Measurements from ENCODE around the gene ATE1.

DNA sequence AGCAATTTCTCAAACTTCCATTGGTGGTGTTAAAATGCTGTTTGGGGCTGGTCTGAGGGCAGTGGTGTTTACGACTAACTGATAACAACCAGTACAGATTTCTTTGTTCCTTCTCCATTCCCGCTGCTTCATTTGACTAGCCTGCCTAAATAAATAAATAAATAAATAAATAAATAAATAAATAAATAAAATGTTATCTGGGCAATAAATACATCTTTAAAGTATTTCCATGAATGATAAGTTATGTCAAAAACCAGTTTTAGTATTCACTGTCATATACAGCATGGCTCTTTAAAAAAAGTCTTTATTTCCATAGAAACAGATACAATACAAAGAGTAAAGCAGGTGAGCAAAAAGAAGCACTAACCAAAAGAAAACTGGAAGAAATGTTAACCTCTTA, 81.3 kb downstream of the ATE1 start:
- TF ChIP-seq, protein P1, sequence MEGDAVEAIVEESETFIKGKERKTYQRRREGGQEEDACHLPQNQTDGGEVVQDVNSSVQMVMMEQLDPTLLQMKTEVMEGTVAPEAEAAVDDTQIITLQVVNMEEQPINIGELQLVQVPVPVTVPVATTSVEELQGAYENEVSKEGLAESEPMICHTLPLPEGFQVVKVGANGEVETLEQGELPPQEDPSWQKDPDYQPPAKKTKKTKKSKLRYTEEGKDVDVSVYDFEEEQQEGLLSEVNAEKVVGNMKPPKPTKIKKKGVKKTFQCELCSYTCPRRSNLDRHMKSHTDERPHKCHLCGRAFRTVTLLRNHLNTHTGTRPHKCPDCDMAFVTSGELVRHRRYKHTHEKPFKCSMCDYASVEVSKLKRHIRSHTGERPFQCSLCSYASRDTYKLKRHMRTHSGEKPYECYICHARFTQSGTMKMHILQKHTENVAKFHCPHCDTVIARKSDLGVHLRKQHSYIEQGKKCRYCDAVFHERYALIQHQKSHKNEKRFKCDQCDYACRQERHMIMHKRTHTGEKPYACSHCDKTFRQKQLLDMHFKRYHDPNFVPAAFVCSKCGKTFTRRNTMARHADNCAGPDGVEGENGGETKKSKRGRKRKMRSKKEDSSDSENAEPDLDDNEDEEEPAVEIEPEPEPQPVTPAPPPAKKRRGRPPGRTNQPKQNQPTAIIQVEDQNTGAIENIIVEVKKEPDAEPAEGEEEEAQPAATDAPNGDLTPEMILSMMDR (IDR thresholded peaks at IDR 0.05; ENCODE audit: insufficient read depth, low read depth, low read length), result no peak
- no peak for TF ChIP-seq EZH2 (IDR thresholded peaks at IDR 0.05; ENCODE audit: insufficient read depth, low read length)
